GM19240 (cell line): ENCODE data around the gene LRBA.
"Not testable (repeated sequence)": the region's sequence is repeated elsewhere in the genome, so short reads cannot be mapped to it uniquely, and the experiment has no call there.

ENCODE experiments used
- DNase-seq: peaks from one replicate; pipeline ENCODE4 v3.0.0; 2011; ENCODE audit warnings: low spot score; ENCODE audit not compliant: insufficient read length

Gene LRBA

DNA sequence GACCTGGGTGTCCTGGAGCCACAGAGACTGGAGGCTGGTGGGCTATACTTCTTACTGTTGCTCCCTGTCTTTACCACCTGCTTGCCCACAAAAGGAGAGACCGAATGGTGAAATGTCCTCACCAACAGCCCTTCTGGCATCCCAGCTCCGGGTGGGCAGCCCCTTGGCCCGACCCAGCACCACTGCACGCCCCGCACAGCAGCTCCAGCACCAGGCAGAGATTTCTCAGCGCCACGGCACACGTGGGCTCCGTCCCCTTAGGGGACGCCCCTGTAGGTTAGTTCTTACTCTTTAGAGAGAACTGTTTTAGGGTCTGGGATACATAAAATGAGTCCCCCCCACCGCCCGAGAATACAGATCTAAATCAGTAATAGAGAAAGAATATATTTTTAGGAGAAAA, 591.6 kb downstream of the LRBA start:
- no peak for DNase-seq

DNA sequence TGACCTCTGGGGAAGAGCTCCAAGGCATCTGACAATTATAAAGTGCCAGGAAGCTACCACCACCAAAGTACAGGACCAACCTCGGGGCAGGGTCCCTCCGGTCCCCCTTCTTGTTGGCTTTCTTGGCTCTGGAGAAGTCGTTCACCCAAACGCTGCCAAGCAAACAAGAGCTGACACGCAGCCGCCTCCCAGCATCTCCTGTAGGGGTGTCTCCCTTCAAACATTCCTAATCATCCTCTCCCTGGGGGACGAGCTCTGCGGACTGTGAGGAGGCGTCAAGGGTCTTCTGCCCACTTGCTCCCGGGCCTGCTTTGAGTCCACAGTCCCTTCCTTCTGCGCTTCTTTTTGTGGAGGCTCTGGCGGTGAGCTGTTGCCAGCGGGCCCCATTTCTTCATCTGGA, 592.0 kb downstream of the LRBA start:
- DNase-seq = no peak

GRCh38 chr4:150421612-150422011, 593.5 kb downstream of the LRBA start:
- no peak for DNase-seq

DNA sequence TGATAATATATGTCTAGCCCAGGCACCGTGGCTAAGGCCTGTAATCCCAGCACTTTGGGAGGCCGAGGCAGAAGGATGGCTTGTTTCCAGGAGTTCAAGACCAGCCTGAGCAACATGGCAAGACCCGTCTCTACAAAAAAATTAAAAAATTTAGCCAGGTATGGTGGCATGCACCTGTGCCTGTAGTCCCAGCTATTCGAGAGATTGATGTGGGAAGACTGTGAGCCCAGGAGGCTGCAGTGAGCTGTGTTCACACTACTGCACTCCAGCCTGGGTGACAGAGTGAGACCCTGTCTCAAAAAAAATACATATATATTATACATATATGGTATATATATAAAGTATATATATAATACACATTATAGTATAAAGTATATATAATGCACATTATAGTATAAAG, 595.1 kb downstream of the LRBA start:
- DNase-seq = no peak

DNA sequence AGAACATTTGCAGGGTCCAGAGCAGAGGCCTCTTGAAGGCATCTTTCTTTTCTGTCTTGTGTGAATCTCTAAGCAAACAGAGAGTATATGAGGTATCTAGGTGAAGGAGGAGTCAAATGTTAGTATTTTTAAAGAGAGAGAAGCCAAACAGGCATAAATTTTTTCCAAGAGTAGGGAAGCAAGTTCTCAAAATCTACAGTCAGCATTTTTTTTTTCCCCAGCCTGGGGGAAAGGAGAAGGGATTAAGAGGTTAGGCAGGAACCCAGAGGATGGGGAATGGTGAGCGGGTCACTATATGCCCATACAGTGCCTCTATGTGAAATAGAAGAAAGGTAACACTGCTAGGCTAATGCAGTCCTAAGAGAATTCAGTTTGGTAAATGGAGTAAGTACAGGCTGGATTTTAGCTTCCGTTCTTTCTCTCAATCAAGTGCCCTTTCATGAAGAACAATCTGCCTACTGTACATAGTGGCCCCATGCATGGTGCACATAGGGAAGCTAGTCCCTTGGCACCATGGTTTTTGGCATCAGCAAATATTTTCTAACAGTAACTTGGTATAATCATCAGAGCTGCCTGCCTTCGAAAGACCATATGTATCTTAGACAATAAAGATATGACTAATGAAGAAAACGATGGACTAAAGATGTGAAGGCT, 596.2 kb downstream of the LRBA start:
- DNase-seq = no peak

- no peak for DNase-seq
Measured at GRCh38 chr4:150415213-150415612, 599.9 kb downstream of the LRBA start.

GRCh38 chr4:150411520-150411919, 603.6 kb downstream of the LRBA start:
- no peak for DNase-seq

- DNase-seq = no peak
Measured at GRCh38 chr4:150402871-150403272, 612.2 kb downstream of the LRBA start.

DNA sequence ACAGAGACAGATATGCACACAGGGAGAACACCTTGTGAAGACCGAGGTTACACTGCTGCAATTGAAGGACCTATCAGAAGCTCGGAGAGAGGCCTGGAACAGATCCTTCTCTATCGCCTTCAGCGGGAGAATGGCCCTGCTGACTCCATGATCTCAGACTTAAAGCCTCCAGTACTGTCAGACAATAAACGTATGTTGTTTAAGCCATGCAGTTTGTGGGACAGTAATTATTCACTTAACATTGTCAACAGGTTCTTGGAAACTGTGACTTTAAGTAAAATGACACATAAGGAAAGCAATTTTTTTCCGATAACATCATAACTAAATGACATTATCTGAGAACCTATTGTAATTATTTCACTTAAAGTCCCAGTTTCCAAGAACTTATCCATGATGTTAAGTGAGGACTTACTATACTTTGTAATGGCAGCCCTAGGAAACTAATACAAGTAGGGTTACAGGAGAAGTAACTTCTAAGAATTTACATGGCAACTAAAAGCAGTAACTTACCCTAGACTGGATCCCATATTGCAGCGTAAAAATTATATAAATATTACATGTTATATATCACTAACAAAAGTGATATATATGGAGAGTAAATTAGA, 613.9 kb downstream of the LRBA start:
- DNase-seq = no peak

DNA sequence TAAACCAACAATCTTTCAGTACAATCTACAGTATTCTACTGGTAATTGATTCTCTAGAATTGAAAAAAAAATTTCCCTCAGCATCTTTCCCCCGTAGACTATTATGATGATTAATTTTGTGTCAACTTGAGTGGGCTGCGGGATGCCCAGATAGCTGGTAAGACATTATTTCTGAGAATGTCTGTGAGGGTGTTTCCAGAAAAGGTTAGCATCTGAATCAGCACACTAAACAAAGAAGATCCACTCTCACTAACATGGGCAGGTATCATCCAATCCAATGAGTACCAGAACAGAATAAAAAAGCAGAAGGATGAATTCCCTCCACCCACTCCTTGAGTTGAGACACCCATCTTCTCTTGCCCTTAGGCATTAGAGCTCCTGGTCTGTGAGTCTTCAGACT, 619.2 kb downstream of the LRBA start:
- no peak for DNase-seq

DNA sequence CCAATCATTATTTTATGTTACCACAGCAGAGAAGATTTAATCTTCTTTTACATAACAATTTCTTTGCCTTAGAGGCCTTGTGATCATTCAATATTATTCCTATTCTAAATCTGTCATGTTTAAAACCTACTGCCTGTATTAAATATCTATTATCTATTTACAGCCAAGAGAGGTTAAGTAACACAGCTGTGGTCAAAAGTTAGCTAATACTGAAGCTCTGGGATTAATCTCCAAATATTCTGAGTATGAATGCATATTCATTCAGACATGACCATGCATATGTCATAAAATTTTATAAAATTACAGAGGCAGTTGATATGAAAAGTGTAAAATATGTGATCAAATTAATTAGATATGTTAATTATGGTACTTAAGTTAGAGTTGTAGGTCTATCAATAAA, 621.0 kb downstream of the LRBA start:
- DNase-seq = no peak

- DNase-seq = no peak
Measured at GRCh38 chr4:150391052-150391451, 624.0 kb downstream of the LRBA start.

DNA sequence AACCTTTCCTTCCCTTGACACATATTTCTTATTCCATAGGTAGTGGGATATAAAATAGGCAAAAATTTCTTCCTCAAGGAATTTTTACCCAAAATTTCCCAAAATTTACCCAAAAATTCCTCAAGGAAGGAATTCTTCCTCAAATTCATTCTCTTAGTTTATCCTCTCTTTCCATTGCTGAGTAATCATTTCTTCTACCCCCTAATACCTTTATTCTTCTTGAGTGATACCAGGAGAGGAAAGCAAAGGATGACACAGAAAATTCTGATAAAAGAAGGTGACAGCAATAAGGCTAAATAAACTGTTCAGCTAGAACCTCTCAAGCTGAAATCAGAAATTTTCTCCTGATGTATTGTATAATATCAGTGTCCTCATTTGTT, 624.6 kb downstream of the LRBA start:
- no peak for DNase-seq

GRCh38 chr4:150389896-150390530, 625.1 kb downstream of the LRBA start:
- no peak for DNase-seq

- DNase-seq = no peak
Measured at GRCh38 chr4:150387981-150388380, 627.1 kb downstream of the LRBA start.

- DNase-seq = not testable (repeated sequence)
Measured at GRCh38 chr4:150386415-150386814, 628.7 kb downstream of the LRBA start.

- no peak for DNase-seq
Measured at GRCh38 chr4:150385606-150386005, 629.5 kb downstream of the LRBA start.

- DNase-seq = no peak
Measured at GRCh38 chr4:150384249-150384648, 630.8 kb downstream of the LRBA start.

DNA sequence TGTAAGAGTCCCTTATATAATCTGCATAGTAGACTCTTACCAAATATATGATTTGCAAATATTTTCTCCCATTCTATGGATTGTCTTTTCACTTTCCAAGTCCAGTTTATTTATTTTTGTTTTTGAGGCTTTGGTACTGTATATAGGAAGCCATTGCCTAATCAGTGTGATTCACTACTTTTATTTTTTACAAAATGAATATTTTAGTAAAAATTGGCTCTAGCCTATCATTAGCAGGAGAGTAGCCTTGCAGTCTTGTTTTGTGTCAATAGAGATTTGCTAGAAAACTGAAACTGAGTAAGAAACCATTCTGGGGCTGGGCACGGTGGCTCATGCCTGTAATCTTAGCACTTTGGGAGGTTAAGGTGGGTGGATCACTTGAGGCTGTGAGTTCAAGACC, 633.1 kb downstream of the LRBA start:
- DNase-seq = no peak

DNA sequence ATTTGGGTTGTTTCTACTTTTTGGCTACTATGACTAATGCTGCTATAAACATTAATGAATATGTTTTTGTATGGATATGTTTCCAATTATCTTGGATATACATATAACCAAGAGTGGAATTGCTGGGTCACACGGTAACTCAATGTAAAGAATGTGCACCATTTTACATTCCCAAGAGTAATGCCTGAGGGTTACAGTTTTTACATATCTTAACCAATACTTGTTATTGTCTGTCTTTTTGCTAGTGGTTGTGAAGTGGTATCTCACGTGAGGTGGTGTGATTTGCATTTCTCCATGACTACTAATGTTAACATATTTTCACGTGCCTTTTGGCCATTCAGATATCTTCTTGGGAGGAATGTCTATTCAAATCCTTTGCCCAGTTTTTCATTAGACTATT, 633.5 kb downstream of the LRBA start:
- no peak for DNase-seq

GRCh38 chr4:150381036-150381435, 634.0 kb downstream of the LRBA start:
- DNase-seq = no peak

DNA sequence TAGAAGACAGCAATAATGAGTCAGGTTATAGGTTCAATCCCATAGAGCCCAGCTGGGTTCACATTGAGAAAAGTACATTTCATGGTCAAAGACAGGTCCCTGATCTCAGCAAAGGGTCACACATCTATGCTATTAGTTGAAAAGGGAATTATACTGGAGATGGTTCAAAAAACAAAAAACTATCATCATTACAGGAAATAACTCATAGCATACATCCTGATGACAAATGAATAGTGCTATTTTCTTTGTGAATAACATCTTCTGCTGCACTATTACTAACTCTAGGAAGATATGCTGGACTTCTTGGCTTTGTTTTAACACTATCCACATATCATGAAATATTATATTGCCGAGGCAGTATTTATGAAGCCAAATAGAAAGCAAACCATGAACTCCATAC, 635.6 kb downstream of the LRBA start:
- DNase-seq = no peak

DNA sequence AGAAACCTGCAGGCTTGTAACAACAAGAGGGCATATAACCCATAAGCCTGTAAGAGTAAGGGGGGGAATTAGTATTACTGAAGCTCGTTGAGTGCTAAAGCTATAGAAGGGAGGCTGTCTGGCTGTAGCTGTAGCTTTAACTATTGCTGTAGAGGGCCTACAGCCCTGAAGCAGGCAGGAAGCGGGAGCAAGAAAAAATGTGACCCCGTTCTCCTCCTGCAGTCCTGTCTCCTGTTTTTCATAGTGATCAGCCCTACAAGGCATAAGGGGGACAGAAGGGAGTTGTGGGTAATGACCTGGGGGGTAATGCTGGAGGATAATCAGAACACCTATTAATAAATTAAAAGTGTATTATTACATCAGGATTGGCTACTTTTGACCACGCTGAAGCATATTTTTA, 640.1 kb downstream of the LRBA start:
- DNase-seq = no peak
